ENCODE results near the gene GPRC5A. TPM values are rescaled to one million over a fixed set of nuclear protein-coding genes. Genes with fewer than 3 reads are reported as not detected.

GPRC5A gene
- total RNA-seq, 1 donor from 2014 or later, result under 0.01 TPM

- no peak for DNase-seq (ENCODE audit: low spot score in 2 of 2)
- no peak for FAIRE-seq
Observed at GRCh38 chr12:12883369-12884001, 7.9 kb upstream of the GPRC5A start.

GRCh38 chr12:12885096-12885792, 6.1 kb upstream of the GPRC5A start:
- FAIRE-seq (no peak), DNase-seq (ENCODE audit: low spot score in 2 of 2) (no peak)

DNA sequence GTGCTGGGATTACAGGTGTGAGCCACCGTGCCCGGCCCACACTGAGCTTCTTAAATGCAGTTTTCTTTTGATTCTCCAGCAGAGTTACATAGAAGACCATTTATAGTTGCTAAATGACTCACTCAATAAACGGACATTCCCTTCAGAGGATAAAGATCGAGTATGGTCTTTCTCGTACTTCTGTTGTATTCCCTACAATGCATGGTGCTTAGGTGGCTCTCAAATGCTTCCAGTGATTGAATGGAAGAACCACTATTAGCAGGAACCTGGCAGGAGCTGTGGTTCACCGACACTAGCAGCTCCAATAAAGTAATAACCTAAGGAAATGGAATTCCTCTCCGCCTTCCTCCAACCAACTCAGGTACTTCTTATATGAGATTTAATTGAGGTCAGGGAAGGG, 3.9 kb upstream of the GPRC5A start:
- FAIRE-seq, result no peak

DNA sequence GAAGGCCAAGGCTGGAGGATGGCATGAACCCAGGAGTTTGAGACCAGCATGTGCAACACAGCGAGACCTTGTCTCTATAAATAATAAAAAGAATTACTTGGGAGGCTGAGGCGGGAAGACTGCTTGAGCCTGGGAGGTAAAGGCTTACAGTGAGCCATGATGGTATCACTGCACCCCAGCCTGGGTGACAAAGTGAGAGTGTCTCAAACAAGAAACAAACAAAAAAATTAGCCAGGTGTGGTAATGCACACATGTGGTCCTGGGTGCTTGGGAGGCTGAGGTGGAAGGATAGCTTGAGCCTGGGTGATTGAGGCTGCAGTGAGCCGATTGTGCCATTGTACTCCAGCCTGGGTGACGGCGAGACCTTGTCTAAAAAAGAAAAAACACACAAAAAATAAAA, 1.7 kb upstream of the GPRC5A start:
- DNase-seq (ENCODE audit: low spot score in 2 of 2), result no peak
- no peak for FAIRE-seq

More for the DNA sequence above, 3.9 kb upstream of the GPRC5A start:
- no peak for DNase-seq (ENCODE audit: low spot score in 2 of 2)

DNA sequence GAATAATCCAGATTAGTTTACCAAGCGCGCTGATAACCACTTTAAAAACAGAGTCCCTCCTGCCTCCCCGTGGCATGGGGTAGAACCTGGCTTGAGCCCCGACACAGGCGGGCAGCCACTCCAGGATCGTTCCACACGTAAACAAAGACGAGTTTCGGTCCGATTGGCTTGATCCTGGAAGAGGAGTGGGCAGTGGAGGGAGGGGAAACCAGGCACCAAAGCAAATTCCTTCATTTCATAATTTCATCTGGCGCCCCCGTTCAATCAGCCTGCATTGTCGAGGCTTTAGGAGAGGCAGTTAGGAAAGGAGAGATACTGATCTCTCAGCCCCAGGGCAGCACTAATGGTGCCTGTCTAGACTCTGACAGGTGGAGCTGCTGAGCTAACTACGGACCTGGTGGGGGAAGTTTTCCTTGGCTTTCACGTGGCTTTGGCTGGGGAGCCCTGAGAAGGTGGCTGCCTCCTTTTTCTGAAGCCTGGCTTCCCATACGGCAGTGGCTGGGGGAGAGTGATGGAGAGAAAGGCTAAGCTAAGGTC, 751 bp upstream of the GPRC5A start:
- peak in 1 of 2 donors; percentile 32 for DNase-seq (ENCODE audit: low spot score in 2 of 2)
- FAIRE-seq, result no peak

- no peak for FAIRE-seq
- no peak for DNase-seq (ENCODE audit: low spot score in 2 of 2)
Observed at GRCh38 chr12:12891881-12892355, 556 bp downstream of the GPRC5A start.

- no peak for DNase-seq (ENCODE audit: low spot score in 2 of 2)
- no peak for FAIRE-seq
Observed at GRCh38 chr12:12892681-12893141, 1.3 kb downstream of the GPRC5A start.

- no peak for DNase-seq (ENCODE audit: low spot score in 2 of 2)
- FAIRE-seq, result no peak
Observed at GRCh38 chr12:12893438-12893837, 2.1 kb downstream of the GPRC5A start.

DNA sequence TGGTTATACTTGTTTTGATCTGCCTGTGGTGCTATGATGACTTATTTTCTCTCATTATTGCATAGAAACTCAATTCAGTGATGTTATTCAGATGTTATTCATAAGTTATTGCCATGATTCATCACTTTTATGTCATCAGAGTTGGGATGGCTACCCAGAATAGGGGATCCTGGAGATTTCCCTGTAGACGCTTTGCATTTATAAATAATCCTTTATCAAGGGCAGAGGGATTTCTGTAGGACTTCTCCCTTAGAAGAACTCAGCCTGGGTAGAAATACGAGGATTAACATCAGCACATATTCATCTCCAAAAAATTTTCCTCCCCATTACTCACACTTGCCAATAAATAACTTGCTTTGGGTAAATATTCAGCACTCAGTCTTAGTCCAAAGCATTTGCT, 4.9 kb downstream of the GPRC5A start:
- no peak for FAIRE-seq
- no peak for DNase-seq (ENCODE audit: low spot score in 2 of 2)

DNA sequence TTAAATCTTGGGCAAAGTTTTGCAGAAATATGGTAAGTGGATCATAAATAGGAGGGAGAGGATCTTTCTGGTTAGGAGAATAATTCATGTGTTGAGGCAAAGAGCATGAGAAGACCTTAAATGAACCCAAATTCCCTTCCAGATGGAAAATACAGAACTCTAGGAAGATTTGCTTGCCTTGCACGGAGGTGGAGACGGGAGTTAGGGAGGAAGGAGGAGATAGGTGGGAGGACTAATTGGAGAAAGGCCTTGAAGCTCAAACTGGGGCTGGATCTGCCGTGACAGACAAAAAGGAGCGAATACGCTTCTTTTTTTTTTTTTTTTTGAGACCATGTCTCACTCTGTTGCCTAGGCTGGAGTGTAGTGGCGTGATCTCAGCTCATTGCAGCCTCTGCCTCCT, 5.9 kb downstream of the GPRC5A start:
- FAIRE-seq (no peak), DNase-seq (ENCODE audit: low spot score in 2 of 2) (no peak)

DNA sequence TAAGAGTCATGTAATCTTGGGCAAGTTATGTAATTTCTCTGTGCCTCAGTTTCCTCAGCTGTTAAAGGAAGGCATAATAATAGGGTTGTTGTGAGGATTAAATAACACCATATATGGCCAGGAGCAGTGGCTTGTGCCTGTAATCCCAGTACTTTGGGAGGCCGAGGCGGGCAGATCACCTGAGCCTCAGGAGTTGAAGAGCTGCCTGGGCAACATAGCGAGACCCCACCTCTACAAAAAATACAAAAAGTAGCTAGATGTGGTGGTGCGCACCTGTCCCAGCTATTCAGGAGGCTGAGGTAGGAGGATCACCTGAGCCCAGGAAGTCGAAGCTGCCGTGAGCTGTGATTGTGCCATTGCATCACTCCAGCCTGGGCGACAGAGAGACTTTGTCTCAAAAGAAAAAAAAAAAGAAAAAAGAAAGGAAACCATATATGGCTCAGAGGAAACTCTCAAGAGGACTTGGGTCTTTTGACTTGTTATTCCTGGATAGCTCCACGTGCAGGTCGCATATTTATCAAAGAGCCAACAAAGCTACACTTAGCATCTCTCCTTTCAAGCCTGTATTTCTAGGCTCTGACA, 6.9 kb downstream of the GPRC5A start:
- no peak for DNase-seq (ENCODE audit: low spot score in 2 of 2)
- no peak for FAIRE-seq

DNA sequence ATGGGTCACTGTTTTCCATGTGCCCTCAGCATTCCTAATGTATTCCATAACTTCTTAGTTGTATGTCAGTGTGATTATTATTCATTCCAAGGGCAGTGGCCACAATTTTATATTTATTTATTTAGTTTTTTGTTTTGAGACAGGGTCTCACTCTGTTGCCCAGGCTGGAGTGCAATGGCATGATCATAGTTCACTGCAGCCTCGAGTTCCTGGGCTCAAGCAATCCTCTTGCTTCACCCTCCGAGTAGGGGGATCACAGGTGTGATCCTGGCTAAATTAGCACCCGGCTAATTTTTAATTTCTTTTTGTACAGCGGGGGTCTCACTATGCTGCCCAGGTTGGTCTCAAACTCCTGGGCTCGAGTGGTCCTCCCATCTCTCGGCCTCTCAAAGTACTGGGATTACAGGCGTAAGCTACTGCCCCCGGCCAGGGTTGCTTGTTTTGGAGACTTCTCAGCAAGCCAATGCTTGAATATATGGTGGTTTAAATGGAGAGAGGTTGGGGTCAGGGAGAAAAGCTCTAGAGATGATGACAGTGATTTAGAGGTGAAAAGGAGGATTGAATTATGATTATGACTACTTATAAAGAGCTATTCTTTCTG, 7.6 kb downstream of the GPRC5A start:
- DNase-seq (ENCODE audit: low spot score in 2 of 2) (no peak), FAIRE-seq (no peak)

DNA sequence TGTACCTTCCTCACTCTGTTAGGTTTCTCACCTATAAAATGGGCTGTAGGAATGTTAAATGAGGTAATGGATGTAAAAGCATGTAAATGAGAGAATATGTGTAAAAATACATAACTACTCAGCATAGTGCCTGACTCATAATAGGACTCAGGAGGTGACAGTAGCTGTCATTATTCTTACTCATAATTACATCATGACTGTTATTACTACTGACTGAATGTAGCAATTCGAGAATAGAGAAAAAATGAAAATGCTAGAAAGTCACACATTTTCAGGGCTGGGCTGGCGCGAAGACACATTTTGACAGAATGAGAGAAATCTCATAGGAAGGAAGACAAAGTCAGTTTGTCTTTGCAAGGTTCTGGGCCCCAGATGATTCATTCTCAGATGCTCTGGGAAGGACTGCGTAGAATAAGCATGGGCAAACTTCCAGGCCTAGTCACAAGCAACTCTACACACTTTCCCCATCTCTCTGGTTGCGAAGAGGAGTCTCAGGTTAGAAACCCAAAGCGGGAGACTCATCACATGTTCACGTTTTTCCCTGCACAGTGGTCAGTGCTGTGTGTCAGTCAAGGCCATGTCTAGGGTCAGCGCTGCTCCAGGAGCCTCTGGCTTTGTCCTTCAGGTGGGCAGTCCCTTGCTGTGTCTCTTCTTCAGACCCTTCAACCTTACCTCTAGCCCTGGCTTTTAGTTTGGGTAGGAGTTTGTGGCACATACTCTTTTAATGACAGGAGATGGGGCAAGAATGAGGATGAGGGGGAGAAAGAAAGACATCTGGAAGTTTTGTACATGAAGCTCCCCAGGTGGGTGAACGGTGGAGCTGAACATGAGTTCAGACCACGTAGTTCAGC, 8.4 kb downstream of the GPRC5A start:
- DNase-seq (ENCODE audit: low spot score in 2 of 2), result no peak
- no peak for FAIRE-seq

GRCh38 chr12:12900786-12901157, 9.4 kb downstream of the GPRC5A start:
- FAIRE-seq (no peak), DNase-seq (ENCODE audit: low spot score in 2 of 2) (no peak)

- no peak for DNase-seq (ENCODE audit: low spot score in 2 of 2)
- no peak for FAIRE-seq
Observed at GRCh38 chr12:12901158-12901791, 9.9 kb downstream of the GPRC5A start.

DNA sequence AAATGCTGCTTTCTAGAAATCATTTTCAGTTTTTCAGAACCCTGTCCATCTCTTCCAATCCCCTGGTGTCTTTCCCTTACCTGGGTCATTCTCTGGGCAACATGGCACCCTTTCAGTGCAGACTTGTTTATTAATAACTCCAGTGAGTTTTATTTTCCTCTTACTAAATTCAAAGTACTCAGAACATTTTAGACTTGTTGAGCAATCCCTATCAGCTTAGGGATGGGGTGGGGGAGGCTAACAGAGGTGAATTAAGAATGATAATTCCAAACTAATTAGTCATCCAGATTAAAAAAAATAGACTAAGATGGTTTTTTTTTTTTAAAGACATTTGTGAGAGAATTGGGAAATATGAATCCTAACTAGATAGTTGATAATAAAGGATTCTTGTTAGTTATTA, 10.7 kb downstream of the GPRC5A start:
- no peak for FAIRE-seq
- DNase-seq (ENCODE audit: low spot score in 2 of 2), result no peak

- DNase-seq (ENCODE audit: low spot score in 2 of 2) (no peak), FAIRE-seq (no peak)
Observed at GRCh38 chr12:12903642-12904609, 12.6 kb downstream of the GPRC5A start.

GRCh38 chr12:12907552-12907951, 16.2 kb downstream of the GPRC5A start:
- DNase-seq (ENCODE audit: low spot score in 2 of 2) (no peak), FAIRE-seq (no peak)

- DNase-seq (ENCODE audit: low spot score in 2 of 2), result no peak
Observed at GRCh38 chr12:12908252-12908651, 16.9 kb downstream of the GPRC5A start.

More at GRCh38 chr12:12908252-12908651, 16.9 kb downstream of the GPRC5A start:
- no peak for FAIRE-seq

Measured in frontal cortex (tissue), 4 donors.